Retina (tissue), 1 donor: ENCODE data around the gene DIP2C.
"Not testable (repeated sequence)": the region's sequence is repeated elsewhere in the genome, so short reads cannot be mapped to it uniquely, and the experiment has no call there.

ENCODE experiments used
- DNase-seq: peaks from one replicate; pipeline ENCODE4 v3.0.0-alpha.2; 2016

DIP2C gene

GRCh38 chr10:673492-673891 lies 16.0 kb downstream of the DIP2C start:
- no peak for DNase-seq

GRCh38 chr10:672992-673391 lies 16.5 kb downstream of the DIP2C start:
- DNase-seq: no peak

- DNase-seq: no peak
Observed at GRCh38 chr10:672203-672602, 17.3 kb downstream of the DIP2C start.

GRCh38 chr10:670990-671389 lies 18.5 kb downstream of the DIP2C start:
- no peak for DNase-seq

GRCh38 chr10:670038-670437 lies 19.4 kb downstream of the DIP2C start:
- no peak for DNase-seq

- no peak for DNase-seq
Observed at GRCh38 chr10:668786-669485, 20.5 kb downstream of the DIP2C start.

- no peak for DNase-seq
Observed at GRCh38 chr10:667602-668143, 21.8 kb downstream of the DIP2C start.

- DNase-seq: no peak
Observed at GRCh38 chr10:667096-667495, 22.4 kb downstream of the DIP2C start.

GRCh38 chr10:666237-667012 lies 23.0 kb downstream of the DIP2C start:
- DNase-seq: no peak

- DNase-seq: no peak
Observed at GRCh38 chr10:665579-666091, 23.8 kb downstream of the DIP2C start.

GRCh38 chr10:664893-665292 lies 24.6 kb downstream of the DIP2C start:
- DNase-seq: no peak

GRCh38 chr10:664301-664700 lies 25.2 kb downstream of the DIP2C start:
- DNase-seq: no peak

- peak; percentile 70 for DNase-seq
Observed at GRCh38 chr10:663831-664251, 25.6 kb downstream of the DIP2C start.

GRCh38 chr10:663466-663751 lies 26.1 kb downstream of the DIP2C start:
- DNase-seq: no peak

- peak; percentile 50 for DNase-seq
Observed at GRCh38 chr10:662686-663465, 26.6 kb downstream of the DIP2C start.

GRCh38 chr10:662223-662605 lies 27.3 kb downstream of the DIP2C start:
- DNase-seq: no peak

- no peak for DNase-seq
Observed at GRCh38 chr10:661597-662222, 27.8 kb downstream of the DIP2C start.

GRCh38 chr10:660970-661596 lies 28.4 kb downstream of the DIP2C start:
- DNase-seq: no peak

- DNase-seq: no peak
Observed at GRCh38 chr10:660413-660969, 29.0 kb downstream of the DIP2C start.

- DNase-seq: no peak
Observed at GRCh38 chr10:659688-660141, 29.8 kb downstream of the DIP2C start.

GRCh38 chr10:657816-658350 lies 31.6 kb downstream of the DIP2C start:
- DNase-seq: not testable (repeated sequence)

- no peak for DNase-seq
Observed at GRCh38 chr10:656883-657282, 32.6 kb downstream of the DIP2C start.
